Panc1 (cell line): ENCODE data around the gene XPA. TPM values are rescaled to one million over a fixed set of nuclear protein-coding genes. Genes with fewer than 3 reads are reported as not detected.

Source experiments
- ATAC-seq: fragments of 200-7000 bp; cut with Tn5 transposase; 2 replicates; pipeline ENCODE4 v1.9.1; 2020; ENCODE audit warnings: mild to moderate bottlenecking, moderate library complexity
- BruUV-seq: library from RNA; stranded (reverse); fragments of 400-500 nt; replicated peaks from 2 replicates; lab custom pipeline; 2021; lab: Mats Ljungman, UMichigan
- CTCF ChIA-PET: fragments of 300-600 bp; sonication (Branson Sonifier 250); formaldehyde crosslinking; loops from one replicate; lab custom pipeline; 2022; ENCODE audit warnings: antibody characterized with exemption; lab: Charles Lee
- POLR2A ChIA-PET: fragments of 300-600 bp; sonication (Branson Sonifier 250); formaldehyde crosslinking; loops from one replicate; lab custom pipeline; 2022; ENCODE audit warnings: antibody characterized with exemption; lab: Charles Lee
- DNase-seq: peaks from one replicate; pipeline ENCODE4 v3.0.0-alpha.2; 2010; ENCODE audit warnings: low read depth, low spot score
- H3K27ac ChIP-seq: 2 replicates; pipeline ENCODE4 v1.5.1; 2011; ENCODE audit warnings: mild to moderate bottlenecking, low read length, inconsistent platforms
- H3K27me3 ChIP-seq: fragments of 200-500 bp; sonication (Bioruptor generic); 2 replicates; pipeline ENCODE4 v1.6.0; 2014; ENCODE audit warnings: low read length, inconsistent platforms; ENCODE audit not compliant: control insufficient read depth, insufficient read depth
- H3K36me3 ChIP-seq: fragments of 200-500 bp; sonication (Bioruptor generic); 2 replicates; pipeline ENCODE4 v1.5.1; 2014; ENCODE audit warnings: inconsistent platforms, mild to moderate bottlenecking, low read length, moderate library complexity; ENCODE audit not compliant: control insufficient read depth, insufficient read depth
- H3K4me1 ChIP-seq: 2 replicates; pipeline ENCODE4 v1.5.1; 2011; ENCODE audit warnings: inconsistent platforms, mild to moderate bottlenecking, low read length, moderate library complexity; ENCODE audit not compliant: control insufficient read depth, insufficient read depth
- H3K4me3 ChIP-seq, 2 experiments: 2 replicates each; pipeline ENCODE4 v1.5.1; 2011 to 2012; ENCODE audit warnings: low read depth in 2 of 2, low read length in 2 of 2, mild to moderate bottlenecking in 2 of 2, inconsistent platforms in 1 of 2, moderate library complexity in 1 of 2
- H3K9me3 ChIP-seq: fragments of 200-500 bp; sonication (Bioruptor generic); 2 replicates; pipeline ENCODE4 v1.5.1; 2014; ENCODE audit warnings: low read depth, mild to moderate bottlenecking, inconsistent platforms, low read length, moderate library complexity; ENCODE audit not compliant: control insufficient read depth, insufficient read depth
- CTCF ChIP-seq: fragments of 450-650 bp; IDR thresholded peaks from 2 replicates; pipeline ENCODE4 v1.5.1; 2017; ENCODE audit warnings: mild to moderate bottlenecking
- POLR2AphosphoS5 ChIP-seq: IDR thresholded peaks from 2 replicates; pipeline ENCODE4 v1.6.1; 2012; ENCODE audit warnings: mild to moderate bottlenecking, low read depth, low read length, moderate library complexity
- REST ChIP-seq, 2 experiments: IDR thresholded peaks; 2 replicates each; pipeline ENCODE4 v1.6.1; 2011 to 2012; ENCODE audit warnings: low read depth in 2 of 2, control low read depth in 1 of 2, low read length in 1 of 2, mild to moderate bottlenecking in 1 of 2, moderate library complexity in 1 of 2; ENCODE audit not compliant: insufficient read depth in 1 of 2
- SIN3A ChIP-seq: IDR thresholded peaks from 2 replicates; pipeline ENCODE4 v1.6.1; 2012; ENCODE audit warnings: low read depth, mild to moderate bottlenecking, low read length, moderate library complexity, borderline replicate concordance; ENCODE audit not compliant: insufficient read depth
- TCF7L2 ChIP-seq: IDR thresholded peaks from 2 replicates; pipeline ENCODE4 v1.6.1; 2011; ENCODE audit warnings: mild to moderate bottlenecking, low read depth, low read length, inconsistent platforms
- in situ Hi-C: cut with HindIII; loops from 2 replicates; pipeline ENCODE4 v1.10.0; 2016; ENCODE audit warnings: low sequenced_read_pairs, low pct_unique_long_range_greater_than_20kb
- intact Hi-C: fragments of 100-400 bp; cut with micrococcal nuclease; formaldehyde crosslinking; loops from one replicate; pipeline ENCODE4 v1.10.0; 2022; ENCODE audit not compliant: unreplicated experiment
- total RNA-seq: library from RNA; stranded (reverse); gene quantifications from one replicate; pipeline ENCODE4 v1.2.1, GENCODE V29; 2021; ENCODE audit not compliant: unreplicated experiment

The XPA gene
- total RNA-seq, 1 experiment from 2014 or later = 7.1 TPM

GRCh38 chr9:97645720-97646119 lies 51.4 kb downstream of the XPA start:
- ATAC-seq = no peak
- in situ Hi-C loops (no loop called here), intact Hi-C loops (no loop called here)
- TSS peak; percentile 6 for BruUV-seq
- no peaks in the 10 kb centered on the region for H3K27me3 ChIP-seq
- H3K36me3 ChIP-seq = peaks cover 37% of the 10 kb centered on the region
- no peak for DNase-seq
- POLR2A ChIA-PET = interaction anchor here (0.5 kb wide), 1 partner anchor 35 kb away, joined by 3 read pairs; no protein-coding TSS in a partner anchor
- H3K9me3 ChIP-seq = no peaks in the 10 kb centered on the region
- TF ChIP-seq REST (IDR thresholded peaks at IDR 0.05; ENCODE audit: insufficient read depth in 1 of 2, low read depth in 2 of 2, low read length in 1 of 2) = no peak
- CTCF ChIA-PET = no interaction called here
- no peak overlapping the region for H3K27ac ChIP-seq
- no peak overlapping the region for H3K4me3 ChIP-seq
- H3K4me1 ChIP-seq = no peaks in the 10 kb centered on the region

- Histone ChIP-seq H3K27ac (no peak overlapping the region), H3K9me3 (no peaks in the 10 kb centered on the region), H3K4me3 (no peak overlapping the region), H3K27me3 (no peaks in the 10 kb centered on the region), H3K4me1 (peaks cover 20% of the 10 kb centered on the region), H3K36me3 (peaks cover 16% of the 10 kb centered on the region)
- CTCF ChIA-PET = no interaction called here
- BruUV-seq = no TSS peak
- no peak for TF ChIP-seq POLR2AphosphoS5
- no peak for TF ChIP-seq SIN3A
- TF ChIP-seq CTCF = no peak
- TF ChIP-seq REST (IDR thresholded peaks at IDR 0.05; ENCODE audit: insufficient read depth in 1 of 2, low read depth in 2 of 2, low read length in 1 of 2) = no peak
- no peak for TF ChIP-seq TCF7L2
- in situ Hi-C loops = no loop called here
- intact Hi-C loops = no loop called here
- ATAC-seq = no peak
- POLR2A ChIA-PET = no interaction called here
- no peak for DNase-seq
Observed at GRCh38 chr9:97640325-97640724, 56.8 kb downstream of the XPA start.
